H1 (cell line): Measurements from ENCODE around the gene CNOT10. TPM values are rescaled to one million over a fixed set of nuclear protein-coding genes. Genes with fewer than 3 reads are reported as not detected.

Experiments used
- BCL11A ChIP-seq, 2 experiments: IDR thresholded peaks; one replicate each; pipeline ENCODE4 v1.6.1; 2011; ENCODE audit warnings: low read depth in 2 of 2, low read length in 2 of 2, mild to moderate bottlenecking in 2 of 2
- BRCA1 ChIP-seq: IDR thresholded peaks from 2 replicates; pipeline ENCODE4 v1.6.1; 2012; ENCODE audit warnings: low read depth, low read length, improper control_type of control experiment
- CBX8 ChIP-seq: fragments of 300-800, 300-1000 bp; sonication (generic); IDR thresholded peaks from 2 replicates; pipeline ENCODE4 v1.7.1; 2016; ENCODE audit warnings: low read depth, low read length, borderline replicate concordance
- CHD2 ChIP-seq: IDR thresholded peaks from 2 replicates; pipeline ENCODE4 v1.6.1; 2012; ENCODE audit warnings: low read length, improper control_type of control experiment
- EZH2 ChIP-seq: fragments of 200-600 bp; sonication (generic); IDR thresholded peaks from 2 replicates; pipeline ENCODE4 v1.7.1; 2012; ENCODE audit warnings: low read depth, mild to moderate bottlenecking, moderate library complexity, low read length, inconsistent platforms; ENCODE audit not compliant: severe bottlenecking
- SUZ12 ChIP-seq: fragments of 200-600 bp; sonication (generic); IDR thresholded peaks from 2 replicates; pipeline ENCODE4 v1.6.1; 2012; ENCODE audit warnings: mild to moderate bottlenecking, inconsistent platforms, low read length, moderate library complexity, mixed read lengths
- TBP ChIP-seq: IDR thresholded peaks from 2 replicates; pipeline ENCODE4 v1.6.1; 2011; ENCODE audit warnings: low read depth, low read length, improper control_type of control experiment
- polyA plus RNA-seq, 7 experiments: library from polyadenylated mRNA; depleted of rRNA in 3 of 7; stranded (reverse) in 5 of 7; unstranded in 2 of 7; fragments of >200 nt in 5 of 7; fragments of 200-250 nt in 2 of 7; gene quantifications; 1 replicate in 5 of 7; 2 replicates in 1 of 7; 4 replicates in 1 of 7; pipeline versions ENCODE4 v1.2.1 to v1.2.3, GENCODE V29; 2011 to 2013; ENCODE audit warnings: missing spikeins in 2 of 7, mixed read lengths in 2 of 7
- total RNA-seq: library from RNA; stranded (reverse); fragmentation: NEBNext Ultra II Directional; extraction: Animal tissue kit (Norgen Biotek cat#: 25700); gene quantifications from 2 replicates; pipeline ENCODE4 v1.2.1, GENCODE V29; 2021
- TF ChIP-seq, protein P1 (sequence below): IDR thresholded peaks from 2 replicates; pipeline ENCODE4 v1.6.1; 2012; ENCODE audit warnings: inconsistent platforms
- TF ChIP-seq, protein P2 (sequence below): fragments of 300-600 bp; sonication (generic); IDR thresholded peaks from 2 replicates; pipeline ENCODE4 v1.7.1; 2012; ENCODE audit warnings: low read length, moderate library complexity, mild to moderate bottlenecking, inconsistent platforms; ENCODE audit not compliant: insufficient replicate concordance

CNOT10 gene
- total and polyA plus RNA-seq, 2 of the 8 experiments (the other 6 are each of a cell fraction or from before 2014, with no cell fraction given): 39.9 to 55.9 TPM

DNA sequence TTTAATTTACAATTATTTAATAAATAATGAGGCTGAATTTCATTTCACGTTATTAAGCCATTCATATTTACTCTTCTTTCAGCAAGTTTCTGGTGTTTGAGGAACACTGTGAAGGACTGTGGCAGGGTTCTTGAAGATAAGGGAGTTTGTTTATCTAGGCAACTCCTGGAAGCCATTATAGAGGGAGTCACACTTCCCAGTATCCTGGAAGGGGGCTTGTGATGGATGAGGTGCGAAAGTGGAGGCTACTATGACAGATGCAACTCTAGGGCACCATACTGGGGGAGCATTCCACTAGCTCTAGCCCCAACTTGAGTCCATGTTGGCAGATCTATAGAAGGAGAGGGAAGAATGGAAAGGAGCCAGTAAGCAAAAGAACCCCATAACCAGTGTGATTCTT, 14.4 kb downstream of the CNOT10 start (continued):
- TF ChIP-seq, protein P1, sequence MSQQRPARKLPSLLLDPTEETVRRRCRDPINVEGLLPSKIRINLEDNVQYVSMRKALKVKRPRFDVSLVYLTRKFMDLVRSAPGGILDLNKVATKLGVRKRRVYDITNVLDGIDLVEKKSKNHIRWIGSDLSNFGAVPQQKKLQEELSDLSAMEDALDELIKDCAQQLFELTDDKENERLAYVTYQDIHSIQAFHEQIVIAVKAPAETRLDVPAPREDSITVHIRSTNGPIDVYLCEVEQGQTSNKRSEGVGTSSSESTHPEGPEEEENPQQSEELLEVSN: no peak
- TF ChIP-seq CHD2 (no peak), CBX8 (no peak), BCL11A (IDR thresholded peaks at IDR 0.05; ENCODE audit: low read depth in 2 of 2, low read length in 2 of 2) (no peak), TBP (no peak), BRCA1 (no peak), EZH2 (no peak), SUZ12 (no peak)
- TF ChIP-seq, protein P2, sequence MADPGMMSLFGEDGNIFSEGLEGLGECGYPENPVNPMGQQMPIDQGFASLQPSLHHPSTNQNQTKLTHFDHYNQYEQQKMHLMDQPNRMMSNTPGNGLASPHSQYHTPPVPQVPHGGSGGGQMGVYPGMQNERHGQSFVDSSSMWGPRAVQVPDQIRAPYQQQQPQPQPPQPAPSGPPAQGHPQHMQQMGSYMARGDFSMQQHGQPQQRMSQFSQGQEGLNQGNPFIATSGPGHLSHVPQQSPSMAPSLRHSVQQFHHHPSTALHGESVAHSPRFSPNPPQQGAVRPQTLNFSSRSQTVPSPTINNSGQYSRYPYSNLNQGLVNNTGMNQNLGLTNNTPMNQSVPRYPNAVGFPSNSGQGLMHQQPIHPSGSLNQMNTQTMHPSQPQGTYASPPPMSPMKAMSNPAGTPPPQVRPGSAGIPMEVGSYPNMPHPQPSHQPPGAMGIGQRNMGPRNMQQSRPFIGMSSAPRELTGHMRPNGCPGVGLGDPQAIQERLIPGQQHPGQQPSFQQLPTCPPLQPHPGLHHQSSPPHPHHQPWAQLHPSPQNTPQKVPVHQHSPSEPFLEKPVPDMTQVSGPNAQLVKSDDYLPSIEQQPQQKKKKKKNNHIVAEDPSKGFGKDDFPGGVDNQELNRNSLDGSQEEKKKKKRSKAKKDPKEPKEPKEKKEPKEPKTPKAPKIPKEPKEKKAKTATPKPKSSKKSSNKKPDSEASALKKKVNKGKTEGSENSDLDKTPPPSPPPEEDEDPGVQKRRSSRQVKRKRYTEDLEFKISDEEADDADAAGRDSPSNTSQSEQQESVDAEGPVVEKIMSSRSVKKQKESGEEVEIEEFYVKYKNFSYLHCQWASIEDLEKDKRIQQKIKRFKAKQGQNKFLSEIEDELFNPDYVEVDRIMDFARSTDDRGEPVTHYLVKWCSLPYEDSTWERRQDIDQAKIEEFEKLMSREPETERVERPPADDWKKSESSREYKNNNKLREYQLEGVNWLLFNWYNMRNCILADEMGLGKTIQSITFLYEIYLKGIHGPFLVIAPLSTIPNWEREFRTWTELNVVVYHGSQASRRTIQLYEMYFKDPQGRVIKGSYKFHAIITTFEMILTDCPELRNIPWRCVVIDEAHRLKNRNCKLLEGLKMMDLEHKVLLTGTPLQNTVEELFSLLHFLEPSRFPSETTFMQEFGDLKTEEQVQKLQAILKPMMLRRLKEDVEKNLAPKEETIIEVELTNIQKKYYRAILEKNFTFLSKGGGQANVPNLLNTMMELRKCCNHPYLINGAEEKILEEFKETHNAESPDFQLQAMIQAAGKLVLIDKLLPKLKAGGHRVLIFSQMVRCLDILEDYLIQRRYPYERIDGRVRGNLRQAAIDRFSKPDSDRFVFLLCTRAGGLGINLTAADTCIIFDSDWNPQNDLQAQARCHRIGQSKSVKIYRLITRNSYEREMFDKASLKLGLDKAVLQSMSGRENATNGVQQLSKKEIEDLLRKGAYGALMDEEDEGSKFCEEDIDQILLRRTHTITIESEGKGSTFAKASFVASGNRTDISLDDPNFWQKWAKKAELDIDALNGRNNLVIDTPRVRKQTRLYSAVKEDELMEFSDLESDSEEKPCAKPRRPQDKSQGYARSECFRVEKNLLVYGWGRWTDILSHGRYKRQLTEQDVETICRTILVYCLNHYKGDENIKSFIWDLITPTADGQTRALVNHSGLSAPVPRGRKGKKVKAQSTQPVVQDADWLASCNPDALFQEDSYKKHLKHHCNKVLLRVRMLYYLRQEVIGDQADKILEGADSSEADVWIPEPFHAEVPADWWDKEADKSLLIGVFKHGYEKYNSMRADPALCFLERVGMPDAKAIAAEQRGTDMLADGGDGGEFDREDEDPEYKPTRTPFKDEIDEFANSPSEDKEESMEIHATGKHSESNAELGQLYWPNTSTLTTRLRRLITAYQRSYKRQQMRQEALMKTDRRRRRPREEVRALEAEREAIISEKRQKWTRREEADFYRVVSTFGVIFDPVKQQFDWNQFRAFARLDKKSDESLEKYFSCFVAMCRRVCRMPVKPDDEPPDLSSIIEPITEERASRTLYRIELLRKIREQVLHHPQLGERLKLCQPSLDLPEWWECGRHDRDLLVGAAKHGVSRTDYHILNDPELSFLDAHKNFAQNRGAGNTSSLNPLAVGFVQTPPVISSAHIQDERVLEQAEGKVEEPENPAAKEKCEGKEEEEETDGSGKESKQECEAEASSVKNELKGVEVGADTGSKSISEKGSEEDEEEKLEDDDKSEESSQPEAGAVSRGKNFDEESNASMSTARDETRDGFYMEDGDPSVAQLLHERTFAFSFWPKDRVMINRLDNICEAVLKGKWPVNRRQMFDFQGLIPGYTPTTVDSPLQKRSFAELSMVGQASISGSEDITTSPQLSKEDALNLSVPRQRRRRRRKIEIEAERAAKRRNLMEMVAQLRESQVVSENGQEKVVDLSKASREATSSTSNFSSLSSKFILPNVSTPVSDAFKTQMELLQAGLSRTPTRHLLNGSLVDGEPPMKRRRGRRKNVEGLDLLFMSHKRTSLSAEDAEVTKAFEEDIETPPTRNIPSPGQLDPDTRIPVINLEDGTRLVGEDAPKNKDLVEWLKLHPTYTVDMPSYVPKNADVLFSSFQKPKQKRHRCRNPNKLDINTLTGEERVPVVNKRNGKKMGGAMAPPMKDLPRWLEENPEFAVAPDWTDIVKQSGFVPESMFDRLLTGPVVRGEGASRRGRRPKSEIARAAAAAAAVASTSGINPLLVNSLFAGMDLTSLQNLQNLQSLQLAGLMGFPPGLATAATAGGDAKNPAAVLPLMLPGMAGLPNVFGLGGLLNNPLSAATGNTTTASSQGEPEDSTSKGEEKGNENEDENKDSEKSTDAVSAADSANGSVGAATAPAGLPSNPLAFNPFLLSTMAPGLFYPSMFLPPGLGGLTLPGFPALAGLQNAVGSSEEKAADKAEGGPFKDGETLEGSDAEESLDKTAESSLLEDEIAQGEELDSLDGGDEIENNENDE: no peak
